Body of pancreas (tissue), 4 donors: ENCODE measurements around the gene RREB1. TPM values are rescaled to one million over a fixed set of nuclear protein-coding genes. Genes with fewer than 3 reads are reported as not detected.

ENCODE experiments used
- ATAC-seq: fragments of 150-250 bp; one replicate; pipeline ENCODE4 v1.9.1; 2016
- DNase-seq, 4 donors: peaks; one replicate each; pipeline ENCODE4 v3.0.0-alpha.2; 2019
- H3K27ac ChIP-seq, 4 donors: fragments of 200-600 bp; sonication (generic); 1 replicate in 3 of 4; 2 replicates in 1 of 4; pipeline versions ENCODE4 v1.5.1 to v1.6.1; 2016 to 2019; ENCODE audit warnings: mild to moderate bottlenecking in 1 of 4, mixed read lengths in 1 of 4, moderate library complexity in 1 of 4
- H3K27me3 ChIP-seq, 2 donors: fragments of 200-600 bp; sonication (generic); one replicate each; pipeline ENCODE4 v1.6.0; 2016; ENCODE audit warnings: mild to moderate bottlenecking in 1 of 2
- H3K36me3 ChIP-seq, 2 donors: fragments of 200-600 bp; sonication (generic); replicated peaks in 1 of 2; 2 replicates each; pipeline ENCODE4 v1.5.1; 2016; ENCODE audit warnings: low read depth in 2 of 2; ENCODE audit not compliant: insufficient read depth in 1 of 2
- H3K4me1 ChIP-seq: fragments of 200-600 bp; sonication (generic); one replicate; pipeline ENCODE4 v1.6.0; 2016
- H3K4me3 ChIP-seq, 2 donors: fragments of 200-600 bp; sonication (generic); 1 replicate in 1 of 2; 2 replicates in 1 of 2; pipeline ENCODE4 v1.5.1; 2016 to 2019
- H3K9me3 ChIP-seq, 3 donors: fragments of 200-600 bp; sonication (generic); 1 replicate in 2 of 3; 2 replicates in 1 of 3; pipeline ENCODE4 v1.5.1; 2016
- POLR2A ChIP-seq, 3 donors: fragments of 450-650 bp; IDR thresholded peaks; one replicate each; pipeline ENCODE4 v1.6.1; 2016; ENCODE audit warnings: antibody characterized with exemption in 3 of 3, mild to moderate bottlenecking in 2 of 3
- WGBS, 2 donors: methylation state at CpG; one replicate each; pipeline ENCODE4 v1.1.5; 2017; 5-methylcytosine and 5-hydroxymethylcytosine counted together
- intact Hi-C: fragments of 100-400 bp; cut with DNase I; formaldehyde crosslinking; loops from one replicate; pipeline ENCODE4 v1.15.1; 2023
- small RNA-seq: library from RNA; depleted of rRNA; stranded (forward); fragments of <200 nt; gene quantifications from one replicate; pipeline ENCODE3, GENCODE V24; 2016
- total RNA-seq, 2 donors: library from RNA; depleted of rRNA; stranded (reverse); fragments of >200 nt; gene quantifications; one replicate each; pipeline ENCODE4 v1.1.0, GENCODE V29; 2016
- TF ChIP-seq, protein P1 (sequence below), 7 experiments: fragments of 450-650 bp in 4 of 7; fragments of 200-600 bp in 3 of 7; sonication (generic) in 3 of 7; IDR thresholded peaks; one replicate each; pipeline ENCODE4 v1.5.1; 2016 to 2019; ENCODE audit warnings: antibody characterized with exemption in 7 of 7

Gene RREB1
- total RNA-seq, 2 donors from 2014 or later: 33.5 to 44.8 TPM

GRCh38 chr6:7298113-7298512, 190.4 kb downstream of the RREB1 start:
- peaks cover 19% of the 10 kb centered on the region for H3K4me1 ChIP-seq
- ATAC-seq: no peak
- H3K36me3 ChIP-seq: peaks cover 15 to 25% of the 10 kb centered on the region in 2 donors
- TF ChIP-seq, protein P1, sequence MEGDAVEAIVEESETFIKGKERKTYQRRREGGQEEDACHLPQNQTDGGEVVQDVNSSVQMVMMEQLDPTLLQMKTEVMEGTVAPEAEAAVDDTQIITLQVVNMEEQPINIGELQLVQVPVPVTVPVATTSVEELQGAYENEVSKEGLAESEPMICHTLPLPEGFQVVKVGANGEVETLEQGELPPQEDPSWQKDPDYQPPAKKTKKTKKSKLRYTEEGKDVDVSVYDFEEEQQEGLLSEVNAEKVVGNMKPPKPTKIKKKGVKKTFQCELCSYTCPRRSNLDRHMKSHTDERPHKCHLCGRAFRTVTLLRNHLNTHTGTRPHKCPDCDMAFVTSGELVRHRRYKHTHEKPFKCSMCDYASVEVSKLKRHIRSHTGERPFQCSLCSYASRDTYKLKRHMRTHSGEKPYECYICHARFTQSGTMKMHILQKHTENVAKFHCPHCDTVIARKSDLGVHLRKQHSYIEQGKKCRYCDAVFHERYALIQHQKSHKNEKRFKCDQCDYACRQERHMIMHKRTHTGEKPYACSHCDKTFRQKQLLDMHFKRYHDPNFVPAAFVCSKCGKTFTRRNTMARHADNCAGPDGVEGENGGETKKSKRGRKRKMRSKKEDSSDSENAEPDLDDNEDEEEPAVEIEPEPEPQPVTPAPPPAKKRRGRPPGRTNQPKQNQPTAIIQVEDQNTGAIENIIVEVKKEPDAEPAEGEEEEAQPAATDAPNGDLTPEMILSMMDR (IDR thresholded peaks at IDR 0.05): no peak
- TF ChIP-seq POLR2A (IDR thresholded peaks at IDR 0.05): no peak
- DNase-seq: no peak
- H3K27me3 ChIP-seq: no peaks in the 10 kb centered on the region
- no peak overlapping the region for H3K4me3 ChIP-seq
- WGBS, 2 donors: 82 to 89% methylated on average over 1 of the region's 1 CpG
- intact Hi-C loops: no loop called here
- H3K27ac ChIP-seq: no peak overlapping the region
- H3K9me3 ChIP-seq: no peaks in the 10 kb centered on the region

GRCh38 chr6:7300926-7301325, 193.2 kb downstream of the RREB1 start:
- H3K27me3 ChIP-seq: no peaks in the 10 kb centered on the region
- no peak for ATAC-seq
- no peak for DNase-seq
- intact Hi-C loops: loop anchor here (10.0 kb wide), 1 partner anchor 274 kb away; no protein-coding TSS in a partner anchor
- TF ChIP-seq POLR2A (IDR thresholded peaks at IDR 0.05): no peak
- TF ChIP-seq, protein P1 (IDR thresholded peaks at IDR 0.05): no peak
- H3K4me3 ChIP-seq: no peak overlapping the region
- peak overlapping the region in 1 of 4 donors; percentile 50 for H3K27ac ChIP-seq
- peaks cover 15 to 27% of the 10 kb centered on the region in 2 donors for H3K36me3 ChIP-seq
- H3K9me3 ChIP-seq: no peaks in the 10 kb centered on the region
- peaks cover 27% of the 10 kb centered on the region for H3K4me1 ChIP-seq
- 48 to 65% methylated on average over 5 of the region's 5 CpGs for WGBS, 2 donors

Small RNA genes within 50 kb of the gene (small RNA-seq; reads per million reads assigned to genes)
- gene RF00019: not detected

Other genes with a start within 250 kb of the RREB1 start
- gene SSR1, start 205.2 kb downstream of the RREB1 start, total RNA-seq: 10 to 100 TPM; 50.1 TPM